OCI-LY1 (cell line): ENCODE data around the gene ADCYAP1R1.
"Not testable (repeated sequence)": the region's sequence is repeated elsewhere in the genome, so short reads cannot be mapped to it uniquely, and the experiment has no call there.

ENCODE experiments used
- CTCF ChIP-seq: fragments of 200-600 bp; sonication (generic), shearing (Covaris generic); IDR thresholded peaks from 2 replicates; pipeline ENCODE4 v1.5.1; 2017; ENCODE audit warnings: mild to moderate bottlenecking, antibody characterized with exemption, low read length, moderate library complexity, mixed read lengths
- EZH2 ChIP-seq: fragments of 200-600 bp; sonication (generic), shearing (Covaris generic); IDR thresholded peaks from 2 replicates; pipeline ENCODE4 v1.8.0; 2017; ENCODE audit warnings: borderline replicate concordance, mixed run types, mild to moderate bottlenecking, antibody characterized with exemption, low read length, moderate library complexity, mixed read lengths

DNA sequence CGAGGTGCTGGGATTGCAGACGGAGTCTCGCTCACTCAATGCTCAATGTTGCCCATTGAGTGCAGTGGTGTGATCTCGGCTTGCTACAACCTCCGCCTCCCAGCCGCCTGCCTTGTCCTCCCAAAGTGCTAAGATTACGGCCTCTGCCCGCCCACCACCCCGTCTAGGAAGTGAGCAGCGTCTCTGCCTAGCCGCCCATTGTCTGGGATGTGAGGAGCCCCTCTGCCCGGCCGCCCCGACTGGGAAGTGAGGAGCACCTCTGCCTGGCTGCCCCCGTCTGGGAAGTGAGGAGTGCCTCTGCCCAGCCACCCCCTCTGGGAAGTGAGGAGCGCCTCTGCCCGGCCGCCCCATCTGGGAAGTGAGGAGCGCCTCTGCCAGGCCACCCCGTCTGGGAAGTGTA is 101.2 kb downstream of the ADCYAP1R1 start:
- not testable (repeated sequence) for TF ChIP-seq CTCF, EZH2
